Rectal smooth muscle tissue (tissue), 1 donor: ENCODE data around the gene FAM89B.

Source experiments
- H3K27ac ChIP-seq: one replicate; pipeline ENCODE4 v1.7.0; 2013; ENCODE audit warnings: low read depth, low read length, inconsistent platforms
- H3K27me3 ChIP-seq: one replicate; pipeline ENCODE4 v1.7.0; 2013; ENCODE audit warnings: low read length; ENCODE audit not compliant: control insufficient read depth, insufficient read depth
- H3K36me3 ChIP-seq: one replicate; pipeline ENCODE4 v1.7.0; 2013; ENCODE audit warnings: low read length; ENCODE audit not compliant: control insufficient read depth, insufficient read depth
- H3K4me1 ChIP-seq: one replicate; pipeline ENCODE4 v1.7.0; 2013; ENCODE audit warnings: low read length; ENCODE audit not compliant: control insufficient read depth, insufficient read depth
- H3K4me3 ChIP-seq: one replicate; pipeline ENCODE4 v1.7.0; 2013; ENCODE audit warnings: low read length
- H3K9ac ChIP-seq: one replicate; pipeline ENCODE4 v1.7.0; 2013; ENCODE audit warnings: low read length

The FAM89B gene

DNA sequence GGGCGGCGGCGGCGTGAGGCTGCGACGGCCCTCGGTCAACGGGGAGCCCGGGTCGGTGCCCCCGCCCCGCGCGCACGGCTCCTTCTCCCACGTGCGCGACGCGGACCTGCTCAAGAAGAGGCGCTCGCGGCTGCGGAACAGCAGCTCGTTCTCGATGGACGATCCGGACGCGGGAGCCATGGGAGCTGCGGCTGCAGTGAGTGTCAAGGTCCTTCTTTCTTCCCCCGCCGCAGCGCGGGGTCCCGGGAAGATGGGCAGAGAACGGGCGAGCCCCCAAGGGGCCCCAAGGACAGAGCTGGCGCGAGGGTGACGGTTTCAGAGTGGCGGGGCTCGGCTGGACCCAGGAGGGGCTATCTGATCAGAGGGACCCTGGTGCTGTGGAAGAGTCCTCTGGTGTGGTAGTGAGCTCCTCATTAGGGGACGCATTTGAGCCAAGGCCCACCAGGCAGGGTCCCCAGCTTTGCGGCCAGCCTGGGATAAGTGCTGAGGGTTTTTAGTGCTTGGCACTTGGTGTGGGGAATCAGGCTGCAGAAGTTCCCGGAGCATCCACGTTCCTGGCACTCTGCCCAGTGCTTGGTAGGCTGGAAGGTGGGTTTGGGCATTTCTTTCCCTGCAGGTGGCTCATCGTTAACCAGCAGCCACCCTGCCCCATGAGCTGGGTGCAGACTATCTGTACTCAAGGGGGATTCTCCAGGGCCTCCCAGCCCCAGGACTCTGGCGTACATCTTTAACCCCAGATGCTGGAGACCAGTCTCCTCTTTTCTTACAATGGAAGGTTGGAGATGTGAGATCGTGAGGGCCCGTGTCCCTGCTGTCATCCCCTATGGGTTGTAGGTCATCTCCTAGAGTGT, 13.3 kb downstream of the FAM89B start:
- H3K36me3 ChIP-seq, result peaks cover 35% of the 10 kb centered on the region
- no peaks in the 10 kb centered on the region for H3K27me3 ChIP-seq
- peaks cover 18% of the 10 kb centered on the region for H3K4me1 ChIP-seq
- H3K4me3 ChIP-seq, result no peak overlapping the region
- no peak overlapping the region for H3K9ac ChIP-seq
- H3K27ac ChIP-seq, result peak overlapping the region; percentile 19

DNA sequence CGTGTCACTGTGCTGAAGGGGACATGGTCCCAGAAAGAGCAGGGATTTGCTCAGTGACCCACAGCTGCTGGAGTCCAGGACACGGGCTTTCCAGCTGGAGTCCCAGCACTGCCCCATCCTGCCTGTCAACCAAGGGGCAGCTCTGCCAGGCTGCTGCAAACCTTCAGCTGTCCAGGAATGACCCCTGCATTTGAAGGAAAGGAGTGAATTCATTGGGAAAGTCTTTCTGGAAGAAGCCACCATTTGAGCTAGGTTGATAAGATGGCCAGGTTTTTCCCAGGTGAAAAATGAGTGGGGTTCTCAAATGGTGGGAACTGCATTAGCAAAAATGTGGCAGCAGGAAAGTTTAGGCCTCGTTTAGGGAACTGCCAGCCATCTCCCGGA, 13.9 kb downstream of the FAM89B start:
- Histone ChIP-seq H3K4me3 (no peak overlapping the region), H3K27me3 (no peaks in the 10 kb centered on the region), H3K27ac (peak overlapping the region; percentile 19), H3K36me3 (peaks cover 29% of the 10 kb centered on the region), H3K9ac (no peak overlapping the region), H3K4me1 (peaks cover 18% of the 10 kb centered on the region)

DNA sequence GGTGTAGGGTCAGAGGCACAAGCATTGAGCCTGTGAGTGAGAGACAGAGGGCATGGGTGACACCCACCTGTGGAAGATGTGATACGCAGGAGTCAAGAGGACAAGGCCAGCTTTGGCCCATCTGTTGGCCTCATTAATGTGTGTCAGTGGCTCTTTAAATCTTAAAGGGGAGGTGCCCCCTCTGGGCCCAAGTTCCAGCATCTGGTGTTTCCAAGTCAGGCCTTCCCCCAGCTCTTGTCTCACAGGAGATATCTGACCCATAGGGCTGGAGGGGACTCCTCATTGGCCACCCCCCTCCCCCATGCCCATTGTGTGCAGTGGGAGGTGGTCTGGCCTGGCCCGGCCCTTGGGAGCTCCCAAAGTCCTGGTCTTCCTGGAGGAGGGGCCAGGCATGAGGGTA, 14.3 kb downstream of the FAM89B start:
- H3K4me1 ChIP-seq, result peaks cover 18% of the 10 kb centered on the region

GRCh38 chr11:65588199-65589054, 16.1 kb downstream of the FAM89B start:
- H3K4me1 ChIP-seq, result peaks cover 23% of the 10 kb centered on the region
- no peak overlapping the region for H3K4me3 ChIP-seq
- peak overlapping the region; percentile 62 for H3K27ac ChIP-seq
- H3K9ac ChIP-seq, result no peak overlapping the region
- H3K27me3 ChIP-seq, result no peaks in the 10 kb centered on the region
- H3K36me3 ChIP-seq, result peaks cover 24% of the 10 kb centered on the region

More for the DNA sequence above, 14.3 kb downstream of the FAM89B start:
- Histone ChIP-seq H3K9ac (no peak overlapping the region), H3K4me3 (no peak overlapping the region), H3K36me3 (peaks cover 25% of the 10 kb centered on the region), H3K27ac (peak overlapping the region; percentile 19), H3K27me3 (no peaks in the 10 kb centered on the region)

- Histone ChIP-seq H3K4me1 (peaks cover 27% of the 10 kb centered on the region), H3K9ac (no peak overlapping the region), H3K36me3 (peaks cover 16% of the 10 kb centered on the region), H3K4me3 (no peak overlapping the region), H3K27me3 (no peaks in the 10 kb centered on the region), H3K27ac (no peak overlapping the region)
Measured at GRCh38 chr11:65589444-65590239, 17.3 kb downstream of the FAM89B start.

GRCh38 chr11:65590240-65590738, 18.0 kb downstream of the FAM89B start:
- no peak overlapping the region for H3K9ac ChIP-seq
- H3K4me1 ChIP-seq, result peaks cover 27% of the 10 kb centered on the region

GRCh38 chr11:65591939-65592857, 19.9 kb downstream of the FAM89B start:
- H3K36me3 ChIP-seq, result peaks cover 11% of the 10 kb centered on the region
- H3K27me3 ChIP-seq, result no peaks in the 10 kb centered on the region
- H3K4me3 ChIP-seq, result peak overlapping the region; percentile 8
- H3K4me1 ChIP-seq, result peaks cover 21% of the 10 kb centered on the region
- no peak overlapping the region for H3K9ac ChIP-seq
- no peak overlapping the region for H3K27ac ChIP-seq

More at GRCh38 chr11:65590240-65590738, 18.0 kb downstream of the FAM89B start:
- Histone ChIP-seq H3K27ac (no peak overlapping the region), H3K36me3 (peaks cover 16% of the 10 kb centered on the region), H3K4me3 (no peak overlapping the region), H3K27me3 (no peaks in the 10 kb centered on the region)

DNA sequence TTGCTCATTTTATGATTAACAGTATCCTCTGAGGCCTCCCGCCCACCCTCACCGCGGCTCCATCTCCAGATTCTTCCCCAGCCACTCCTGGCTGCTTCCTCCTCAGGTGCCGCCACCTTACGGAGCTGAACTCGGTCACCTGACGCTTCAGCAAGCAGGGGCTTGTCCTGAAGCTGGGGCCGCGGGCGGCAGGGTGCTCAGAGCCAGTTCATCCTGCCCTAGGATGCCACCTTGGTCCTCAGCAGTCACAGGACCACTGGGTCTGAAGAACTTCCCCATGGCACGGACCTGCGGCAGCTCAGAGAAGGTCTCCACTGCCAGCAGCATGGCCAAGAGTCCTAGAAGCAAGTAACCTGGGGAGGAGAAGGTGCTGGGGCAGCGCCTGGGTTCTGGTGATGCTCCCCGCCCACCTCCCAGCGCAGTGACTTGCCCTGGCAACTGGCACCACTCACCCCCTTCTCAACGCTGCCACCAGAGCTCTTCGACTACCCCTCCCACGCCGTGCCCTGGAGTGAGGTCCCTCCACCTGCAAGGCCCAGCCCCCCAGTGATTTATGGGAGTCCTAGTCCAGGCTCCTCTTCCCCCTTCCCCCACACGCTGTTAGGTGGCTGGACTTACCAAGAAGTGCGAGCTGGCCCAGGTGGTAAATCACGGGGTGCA, 20.6 kb downstream of the FAM89B start:
- Histone ChIP-seq H3K4me3 (peak overlapping the region; percentile 8), H3K4me1 (peaks cover 14% of the 10 kb centered on the region), H3K27me3 (no peaks in the 10 kb centered on the region), H3K27ac (peak overlapping the region; percentile 16), H3K9ac (no peak overlapping the region), H3K36me3 (peaks cover 14% of the 10 kb centered on the region)

- H3K4me3 ChIP-seq, result no peak overlapping the region
- no peak overlapping the region for H3K9ac ChIP-seq
Measured at GRCh38 chr11:65593518-65594414, 21.4 kb downstream of the FAM89B start.

DNA sequence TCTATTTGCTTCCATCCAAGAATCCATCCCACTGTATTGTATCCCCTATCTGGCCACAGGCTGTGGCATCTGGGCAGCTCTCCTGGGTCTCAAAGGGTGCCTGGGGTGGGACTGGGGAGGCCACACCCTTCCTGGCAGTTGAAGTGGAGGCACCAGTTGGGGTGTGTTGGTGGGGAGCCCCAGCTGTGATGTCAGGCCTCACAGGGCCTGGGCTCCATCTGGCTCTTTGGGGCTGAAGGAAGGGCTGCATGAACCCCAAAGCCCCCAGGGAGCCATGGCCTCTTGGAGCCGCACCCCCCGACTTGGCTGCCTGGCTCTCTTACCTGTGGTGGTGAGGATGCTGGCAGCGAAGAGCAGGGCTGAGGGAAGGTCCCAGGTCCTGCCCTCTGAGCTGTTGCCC, 22.8 kb downstream of the FAM89B start:
- H3K27ac ChIP-seq, result peak overlapping the region; percentile 7

More at GRCh38 chr11:65593518-65594414, 21.4 kb downstream of the FAM89B start:
- H3K27ac ChIP-seq, result peak overlapping the region; percentile 61
- H3K36me3 ChIP-seq, result peaks cover 21% of the 10 kb centered on the region
- H3K27me3 ChIP-seq, result no peaks in the 10 kb centered on the region
- H3K4me1 ChIP-seq, result peaks cover 8% of the 10 kb centered on the region

More for the DNA sequence above, 22.8 kb downstream of the FAM89B start:
- Histone ChIP-seq H3K9ac (no peak overlapping the region), H3K27me3 (no peaks in the 10 kb centered on the region), H3K36me3 (peaks cover 20% of the 10 kb centered on the region), H3K4me3 (no peak overlapping the region), H3K4me1 (peaks cover 8% of the 10 kb centered on the region)
